Activated naive CD8-positive, alpha-beta T cell treated with anti-CD3 and anti-CD28 coated beads for 36 hours (primary cell): Measurements from ENCODE around the gene CCT3. TPM values are rescaled to one million over a fixed set of nuclear protein-coding genes. Genes with fewer than 3 reads are reported as not detected.
A peak's percentile ranks its signal among the peaks of the same experiment; 100 is the strongest.
"Not testable (repeated sequence)": the region's sequence is repeated elsewhere in the genome, so short reads cannot be mapped to it uniquely, and the experiment has no call there.

Experiments
- DNase-seq: peaks from one replicate; pipeline ENCODE4 v3.0.0; 2021
- H3K27ac Mint-ChIP-seq: one replicate; pipeline ENCODE4 v1.8.0; 2022; ENCODE audit warnings: mild to moderate bottlenecking, moderate library complexity, mixed read lengths
- H3K27me3 Mint-ChIP-seq: one replicate; pipeline ENCODE4 v1.8.0; 2022; ENCODE audit warnings: mild to moderate bottlenecking, mixed read lengths
- H3K36me3 Mint-ChIP-seq: one replicate; pipeline ENCODE4 v1.8.0; 2021; ENCODE audit warnings: mild to moderate bottlenecking, mixed read lengths
- H3K4me1 Mint-ChIP-seq: one replicate; pipeline ENCODE4 v1.8.0; 2021; ENCODE audit warnings: mixed read lengths
- H3K4me3 Mint-ChIP-seq: one replicate; pipeline ENCODE4 v1.8.0; 2022; ENCODE audit warnings: mild to moderate bottlenecking, moderate library complexity, mixed read lengths
- H3K9me3 Mint-ChIP-seq: one replicate; pipeline ENCODE4 v1.8.0; 2022; ENCODE audit warnings: mixed read lengths
- total RNA-seq, 2 experiments: library from RNA; stranded (reverse); gene quantifications; one replicate each; pipeline ENCODE4 v1.2.3, GENCODE V29; 2021

CCT3 gene
- total RNA-seq, 2 experiments from 2014 or later = 497 to 499 TPM

DNA sequence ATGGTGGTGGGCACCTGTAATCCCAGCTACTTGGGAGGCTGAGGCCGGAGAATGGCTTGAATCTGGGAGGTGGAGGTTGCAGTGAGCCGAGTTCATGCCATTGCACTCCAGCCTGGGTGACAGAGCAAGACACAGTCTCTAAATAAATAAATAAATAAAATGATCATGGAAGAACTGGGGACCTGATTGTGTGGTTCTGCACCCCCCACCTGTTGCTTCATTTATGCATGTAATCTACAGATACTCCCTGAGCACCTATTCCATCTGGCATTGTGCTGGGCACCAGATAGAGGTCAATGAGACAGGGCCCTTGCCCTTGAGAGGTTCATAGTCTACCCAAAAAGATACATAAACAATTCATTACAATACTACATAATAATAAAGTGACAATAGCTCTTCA lies 19.9 kb upstream of the CCT3 start:
- no peak for DNase-seq
- H3K36me3 Mint-ChIP-seq = no peaks in the 10 kb centered on the region
- H3K27me3 Mint-ChIP-seq = peaks cover 46% of the 10 kb centered on the region
- no peaks in the 10 kb centered on the region for H3K9me3 Mint-ChIP-seq
- peaks cover 9% of the 10 kb centered on the region for H3K4me1 Mint-ChIP-seq
- H3K27ac Mint-ChIP-seq = no peak overlapping the region
- no peak overlapping the region for H3K4me3 Mint-ChIP-seq

DNA sequence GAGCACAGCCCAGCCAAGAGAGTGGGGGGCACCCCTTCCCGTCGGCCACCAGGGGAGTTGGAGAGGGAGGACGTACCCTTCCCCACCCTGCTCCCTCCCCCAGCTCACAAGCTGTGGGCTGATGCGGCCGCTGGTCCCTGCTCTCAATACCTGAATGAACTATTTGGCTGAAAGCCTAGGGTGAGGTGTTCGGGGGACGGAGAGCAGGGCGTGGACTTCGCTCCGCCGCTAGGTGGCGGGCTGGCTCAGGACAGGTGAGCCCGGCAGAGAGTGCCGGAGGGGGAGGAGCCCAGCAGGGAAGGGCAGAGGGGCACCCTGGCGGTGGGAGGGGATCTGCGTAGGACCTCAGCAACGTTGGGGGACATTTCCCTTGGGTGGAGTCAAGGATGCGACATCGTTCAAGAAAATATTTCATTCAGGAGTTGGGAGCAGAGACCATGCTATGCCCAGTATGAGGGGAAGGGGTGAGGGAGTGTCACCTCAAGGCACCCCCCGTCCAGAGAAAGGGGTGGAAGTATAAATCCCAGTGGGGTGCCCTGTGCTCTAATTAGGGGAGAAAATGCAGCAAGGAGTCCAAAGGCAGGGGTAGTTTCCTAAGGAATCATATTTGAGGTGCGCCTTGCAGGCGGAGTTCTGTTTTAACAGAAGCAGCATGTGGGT lies 18.9 kb upstream of the CCT3 start:
- no peaks in the 10 kb centered on the region for H3K36me3 Mint-ChIP-seq
- peaks cover 9% of the 10 kb centered on the region for H3K4me1 Mint-ChIP-seq
- H3K27ac Mint-ChIP-seq = no peak overlapping the region
- DNase-seq = peak; percentile 66
- H3K9me3 Mint-ChIP-seq = no peaks in the 10 kb centered on the region
- no peak overlapping the region for H3K4me3 Mint-ChIP-seq
- peaks cover 46% of the 10 kb centered on the region for H3K27me3 Mint-ChIP-seq

DNA sequence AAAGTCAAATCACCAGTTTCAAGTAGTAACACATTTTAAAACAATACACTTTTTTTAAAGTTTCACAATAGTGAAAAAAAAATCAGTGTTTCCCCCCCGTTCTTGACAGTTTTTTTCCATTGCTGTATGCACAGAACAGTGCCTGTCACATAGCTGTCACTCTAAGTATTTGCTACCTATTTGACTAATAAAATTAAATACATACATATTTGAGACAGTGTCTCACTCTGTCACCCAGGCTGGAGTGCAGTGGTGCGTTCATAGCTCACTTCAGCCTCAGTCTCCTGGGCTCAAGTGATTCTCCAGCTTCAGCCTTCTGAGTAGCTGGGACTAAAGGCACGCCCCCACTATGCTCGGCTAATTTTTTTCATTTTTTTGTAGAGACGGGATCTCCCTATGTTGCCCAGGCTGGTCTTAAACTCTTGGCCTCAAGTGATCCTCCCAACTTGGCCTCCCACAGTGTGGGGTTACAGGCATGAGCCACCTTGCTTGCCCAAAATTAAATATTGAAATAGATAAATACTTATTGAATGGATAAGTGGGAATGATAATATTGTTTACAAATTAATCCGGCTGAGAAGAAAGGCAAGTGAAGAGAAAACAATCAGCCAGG lies 18.3 kb upstream of the CCT3 start:
- no peaks in the 10 kb centered on the region for H3K36me3 Mint-ChIP-seq
- no peak for DNase-seq
- H3K4me1 Mint-ChIP-seq = peaks cover 9% of the 10 kb centered on the region
- H3K9me3 Mint-ChIP-seq = no peaks in the 10 kb centered on the region
- peaks cover 46% of the 10 kb centered on the region for H3K27me3 Mint-ChIP-seq
- no peak overlapping the region for H3K27ac Mint-ChIP-seq
- no peak overlapping the region for H3K4me3 Mint-ChIP-seq

DNA sequence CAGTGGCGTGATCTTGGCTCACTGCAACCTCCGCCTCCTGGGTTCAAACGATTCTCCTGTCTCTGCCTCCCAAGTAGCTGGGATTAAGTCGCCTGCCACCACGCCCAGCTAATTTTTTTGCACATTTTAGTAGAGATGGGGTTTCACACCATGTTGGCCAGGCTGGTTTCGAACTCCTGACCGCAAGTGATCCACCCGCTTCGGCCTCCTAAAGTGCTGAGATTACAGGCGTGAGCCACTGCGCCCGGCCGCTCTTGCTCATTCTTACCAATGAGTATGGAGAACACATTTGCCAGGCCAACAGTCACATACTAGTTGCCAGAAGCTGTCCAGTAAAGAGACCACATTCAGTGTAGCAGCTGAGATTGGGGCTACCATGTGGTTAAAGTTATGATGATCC lies 14.4 kb upstream of the CCT3 start:
- H3K4me3 Mint-ChIP-seq, DNase-seq, H3K27ac Mint-ChIP-seq, H3K9me3 Mint-ChIP-seq, H3K4me1 Mint-ChIP-seq, H3K36me3 Mint-ChIP-seq: not testable (repeated sequence)
- H3K27me3 Mint-ChIP-seq = peaks cover 39% of the 10 kb centered on the region

DNA sequence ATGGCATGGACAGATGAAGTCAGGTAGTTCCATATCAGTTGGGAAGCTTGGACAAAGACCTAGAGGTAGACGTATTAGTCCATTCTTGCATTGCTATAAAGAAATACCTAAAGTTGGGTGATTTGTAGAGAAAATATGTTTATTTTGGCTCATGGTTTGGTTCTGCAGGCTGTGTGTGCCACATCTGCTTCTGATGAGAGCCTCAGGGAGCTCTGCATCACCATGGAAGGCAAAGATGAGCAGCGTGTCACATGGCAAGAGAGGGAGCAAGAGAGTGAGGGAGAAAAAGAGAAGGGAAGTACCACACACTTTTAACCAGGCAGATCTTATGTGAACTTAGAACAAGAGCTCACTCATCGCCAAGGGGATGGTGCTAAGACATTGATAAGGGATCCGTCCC lies 9.2 kb upstream of the CCT3 start:
- no peaks in the 10 kb centered on the region for H3K36me3 Mint-ChIP-seq
- DNase-seq = no peak
- H3K9me3 Mint-ChIP-seq = no peaks in the 10 kb centered on the region
- no peak overlapping the region for H3K4me3 Mint-ChIP-seq
- no peak overlapping the region for H3K27ac Mint-ChIP-seq
- H3K4me1 Mint-ChIP-seq = no peaks in the 10 kb centered on the region
- H3K27me3 Mint-ChIP-seq = peaks cover 18% of the 10 kb centered on the region

DNA sequence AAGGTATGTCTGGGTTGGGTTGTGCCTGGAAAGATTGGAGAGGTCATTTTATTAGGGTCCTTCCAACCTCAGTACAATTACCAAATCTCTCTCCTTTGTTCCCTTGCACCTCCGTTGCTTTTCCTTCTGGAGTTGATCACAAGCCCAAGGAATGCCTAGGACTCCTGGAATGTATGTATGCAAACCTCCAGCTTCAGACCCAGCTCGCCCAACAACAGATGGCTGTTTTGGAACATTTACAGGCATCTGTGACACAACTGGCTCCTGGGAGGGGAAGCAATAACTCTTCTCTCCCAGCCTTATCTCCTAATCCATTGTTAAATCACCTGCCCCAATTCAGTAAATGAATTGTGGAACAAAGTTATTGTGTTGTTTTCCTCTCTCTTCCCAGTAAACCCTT lies 8.5 kb upstream of the CCT3 start:
- Mint-ChIP-seq H3K27me3 (peaks cover 18% of the 10 kb centered on the region), H3K27ac (no peak overlapping the region), H3K4me1 (peaks cover 3% of the 10 kb centered on the region), H3K36me3 (no peaks in the 10 kb centered on the region), H3K9me3 (no peaks in the 10 kb centered on the region), H3K4me3 (no peak overlapping the region)
- no peak for DNase-seq

GRCh38 chr1:156346035-156346434 lies 7.9 kb upstream of the CCT3 start:
- DNase-seq, H3K36me3 Mint-ChIP-seq, H3K9me3 Mint-ChIP-seq, H3K4me3 Mint-ChIP-seq, H3K4me1 Mint-ChIP-seq, H3K27ac Mint-ChIP-seq: not testable (repeated sequence)
- peaks cover 18% of the 10 kb centered on the region for H3K27me3 Mint-ChIP-seq

DNA sequence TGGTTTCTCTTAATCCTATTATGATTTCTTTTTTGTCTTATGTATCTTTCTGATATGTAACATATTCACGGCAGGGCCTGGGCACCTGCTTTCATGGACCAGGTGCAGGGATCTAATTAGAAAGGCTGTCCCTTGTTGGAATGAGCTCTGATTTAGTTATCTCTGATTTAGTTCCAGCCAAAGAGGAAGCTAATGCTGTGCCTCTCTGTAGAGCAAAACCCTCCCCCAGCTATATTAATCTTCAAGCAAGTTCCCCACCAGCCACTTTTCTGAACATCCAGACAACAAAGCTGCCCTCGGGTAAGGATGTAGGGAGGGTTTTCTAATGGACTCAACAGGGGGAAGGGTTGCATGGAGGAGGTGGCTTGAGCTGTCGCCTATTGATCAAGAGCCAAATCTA lies 6.3 kb upstream of the CCT3 start:
- Mint-ChIP-seq H3K9me3 (no peaks in the 10 kb centered on the region), H3K27me3 (peaks cover 11% of the 10 kb centered on the region), H3K36me3 (no peaks in the 10 kb centered on the region), H3K4me3 (no peak overlapping the region), H3K27ac (no peak overlapping the region), H3K4me1 (peaks cover 3% of the 10 kb centered on the region)
- DNase-seq = no peak

- Mint-ChIP-seq H3K27ac (no peak overlapping the region), H3K4me3 (no peak overlapping the region), H3K9me3 (no peaks in the 10 kb centered on the region), H3K36me3 (peaks cover 7% of the 10 kb centered on the region), H3K4me1 (peaks cover 6% of the 10 kb centered on the region), H3K27me3 (peaks cover 11% of the 10 kb centered on the region)
- no peak for DNase-seq
Observed at GRCh38 chr1:156342166-156342955, 4.3 kb upstream of the CCT3 start.

DNA sequence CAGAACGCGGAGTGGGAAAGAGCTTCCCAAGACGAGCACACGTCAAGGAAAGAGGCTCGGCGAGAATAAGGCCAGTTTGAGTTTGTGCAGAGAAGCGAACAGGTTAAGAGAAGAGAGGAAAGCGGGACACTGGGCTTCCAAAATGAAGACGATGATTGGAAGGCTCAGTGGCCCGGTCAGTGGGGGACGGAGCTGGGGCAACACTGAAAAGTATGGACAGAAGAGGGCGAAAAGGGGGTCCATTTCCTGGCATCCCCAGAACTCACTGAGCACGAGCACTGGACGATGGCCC lies 258 bp downstream of the CCT3 start:
- H3K27ac Mint-ChIP-seq = peak overlapping the region; percentile 93
- peaks cover 28% of the 10 kb centered on the region for H3K4me1 Mint-ChIP-seq
- H3K36me3 Mint-ChIP-seq = peaks cover 39% of the 10 kb centered on the region
- H3K27me3 Mint-ChIP-seq = no peaks in the 10 kb centered on the region
- DNase-seq = no peak
- no peaks in the 10 kb centered on the region for H3K9me3 Mint-ChIP-seq
- peak overlapping the region; percentile 98 for H3K4me3 Mint-ChIP-seq

GRCh38 chr1:156337052-156337887 lies 822 bp downstream of the CCT3 start:
- peak; percentile 10 for DNase-seq
- no peaks in the 10 kb centered on the region for H3K27me3 Mint-ChIP-seq
- peak overlapping the region; percentile 93 for H3K27ac Mint-ChIP-seq
- peak overlapping the region; percentile 98 for H3K4me3 Mint-ChIP-seq
- H3K4me1 Mint-ChIP-seq = peaks cover 28% of the 10 kb centered on the region
- H3K36me3 Mint-ChIP-seq = peaks cover 44% of the 10 kb centered on the region
- H3K9me3 Mint-ChIP-seq = no peaks in the 10 kb centered on the region

GRCh38 chr1:156336242-156336641 lies 1.9 kb downstream of the CCT3 start:
- Mint-ChIP-seq H3K27me3 (no peaks in the 10 kb centered on the region), H3K4me3 (peak overlapping the region; percentile 98), H3K27ac (peak overlapping the region; percentile 93), H3K9me3 (no peaks in the 10 kb centered on the region), H3K4me1 (peaks cover 25% of the 10 kb centered on the region), H3K36me3 (peaks cover 49% of the 10 kb centered on the region)
- no peak for DNase-seq

GRCh38 chr1:156323179-156323578 lies 14.9 kb downstream of the CCT3 start:
- peaks cover 26% of the 10 kb centered on the region for H3K36me3 Mint-ChIP-seq
- H3K4me3 Mint-ChIP-seq, H3K9me3 Mint-ChIP-seq, DNase-seq, H3K27me3 Mint-ChIP-seq, H3K27ac Mint-ChIP-seq, H3K4me1 Mint-ChIP-seq: not testable (repeated sequence)

DNA sequence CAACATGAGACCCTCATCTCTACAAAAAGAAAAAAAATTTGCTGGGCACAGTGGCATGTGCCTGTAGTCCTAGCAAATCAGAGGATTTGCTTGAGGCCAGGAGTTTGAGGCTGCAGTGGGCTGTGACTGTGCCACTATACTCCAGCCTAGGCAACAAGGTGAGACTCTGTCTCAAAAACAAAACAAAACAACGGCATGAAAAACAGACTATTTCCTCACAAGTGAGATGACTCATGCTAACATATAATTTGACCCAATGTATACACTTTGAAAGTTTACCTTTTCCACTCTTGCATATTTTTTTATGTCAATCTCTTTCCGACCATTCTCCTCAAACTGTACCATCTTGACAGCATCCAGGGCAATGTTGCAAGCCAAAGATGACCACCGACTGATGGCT lies 17.5 kb downstream of the CCT3 start:
- Mint-ChIP-seq H3K27ac (no peak overlapping the region), H3K4me1 (no peaks in the 10 kb centered on the region), H3K4me3 (no peak overlapping the region), H3K27me3 (no peaks in the 10 kb centered on the region), H3K9me3 (no peaks in the 10 kb centered on the region), H3K36me3 (peaks cover 32% of the 10 kb centered on the region)
- DNase-seq = no peak

DNA sequence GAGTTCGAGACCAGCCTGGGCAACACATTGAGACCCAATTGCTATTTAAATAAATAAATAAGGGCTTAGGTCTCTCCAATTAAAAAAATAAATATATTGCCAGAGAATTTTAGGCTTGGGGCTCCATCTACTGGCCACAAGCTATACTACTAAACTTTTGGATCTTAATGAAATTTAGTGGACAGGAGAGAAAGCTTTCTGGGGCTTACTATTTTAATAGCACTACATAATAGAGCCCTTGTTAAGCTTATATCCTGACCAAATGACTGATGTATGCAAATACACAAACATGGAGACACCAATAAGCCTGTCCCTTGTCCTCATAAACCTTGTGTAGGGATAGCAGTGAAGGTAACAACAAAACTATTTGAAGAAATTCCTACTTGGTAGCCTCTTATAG lies 18.4 kb downstream of the CCT3 start:
- H3K27ac Mint-ChIP-seq = no peak overlapping the region
- no peak for DNase-seq
- H3K27me3 Mint-ChIP-seq = no peaks in the 10 kb centered on the region
- peaks cover 25% of the 10 kb centered on the region for H3K36me3 Mint-ChIP-seq
- H3K4me3 Mint-ChIP-seq = no peak overlapping the region
- H3K4me1 Mint-ChIP-seq = no peaks in the 10 kb centered on the region
- no peaks in the 10 kb centered on the region for H3K9me3 Mint-ChIP-seq
